ENCODE results near the gene CDCA7. TPM values are rescaled to one million over a fixed set of nuclear protein-coding genes. Genes with fewer than 3 reads are reported as not detected.

The CDCA7 gene
- total RNA-seq, 1 experiment from 2014 or later: 50.3 TPM

GRCh38 chr2:173417802-173418201, 63.1 kb downstream of the CDCA7 start:
- H3K9me3 ChIP-seq (ENCODE audit: control insufficient read depth, low read depth, low read length): no peaks in the 10 kb centered on the region
- H2AFZ ChIP-seq (ENCODE audit: low read length): no peak overlapping the region
- H2AK5ac ChIP-seq (ENCODE audit: insufficient read length, low read length): no peak overlapping the region
- no peak overlapping the region for H2BK12ac ChIP-seq (ENCODE audit: insufficient read length, low read depth, low read length)
- H3K79me1 ChIP-seq (ENCODE audit: insufficient read depth, low read depth, low read length, poor library complexity, severe bottlenecking): no peaks in the 10 kb centered on the region
- H3K4me2 ChIP-seq (ENCODE audit: insufficient read depth, insufficient read length, low read length): no peak overlapping the region
- no peak overlapping the region for H3K4ac ChIP-seq (ENCODE audit: low read depth, low read length)
- H3K27me3 ChIP-seq (ENCODE audit: insufficient read depth, low read length): no peaks in the 10 kb centered on the region
- Mint-ChIP-seq H3K4me1 (peaks cover 11 to 19% of the 10 kb centered on the region in 2 experiments), H3K4me3 (no peak overlapping the region), H3K36me3 (ENCODE audit: insufficient read depth in 1 of 3, low read depth in 3 of 3) (no peaks in the 10 kb centered on the region; a peak in 1 of 7 replicates), H3K27ac (no peak overlapping the region), H3K27me3 (ENCODE audit: low read depth) (no peaks in the 10 kb centered on the region; the same call in none of the 2 replicates), H3K9me3 (no peaks in the 10 kb centered on the region; a peak in 1 of 5 replicates)
- no peaks in the 10 kb centered on the region for H3K4me1 ChIP-seq (ENCODE audit: insufficient read depth, low read length)
- H4K8ac ChIP-seq (replicated peaks; ENCODE audit: insufficient read length, low read depth, low read length): no peak overlapping the region
- H3K79me2 ChIP-seq (ENCODE audit: insufficient read depth, low read length): no peaks in the 10 kb centered on the region
- H3K56ac ChIP-seq (ENCODE audit: insufficient read length, low read depth, low read length): no peak overlapping the region
- H2BK120ac ChIP-seq (ENCODE audit: low read depth, low read length, poor library complexity, severe bottlenecking): no peak overlapping the region
- no peak overlapping the region for H3K18ac ChIP-seq (ENCODE audit: insufficient read length, low read depth, low read length)
- H2BK15ac ChIP-seq (ENCODE audit: low read depth, low read length): no peak overlapping the region
- H2BK20ac ChIP-seq (ENCODE audit: low read depth, low read length, poor library complexity, severe bottlenecking): no peak overlapping the region
- no peak overlapping the region for H3K23ac ChIP-seq (ENCODE audit: insufficient read length, low read depth, low read length)
- H2BK5ac ChIP-seq (ENCODE audit: insufficient read length, low read length): no peak overlapping the region
- H4K20me1 ChIP-seq (ENCODE audit: control insufficient read depth, insufficient read depth, insufficient read length): no peaks in the 10 kb centered on the region
- H4K5ac ChIP-seq (ENCODE audit: insufficient read length, low read depth, low read length): no peak overlapping the region
- H3K9ac ChIP-seq (ENCODE audit: extremely low read depth, insufficient read length, low read length): no peak overlapping the region
- H3K14ac ChIP-seq (ENCODE audit: insufficient read depth, low read length): no peak overlapping the region
- H3T11ph ChIP-seq (ENCODE audit: low read length): no peak overlapping the region
- no peak for TF ChIP-seq CTCF (conservative IDR thresholded peaks at IDR 0.05)
- H3K27ac ChIP-seq (ENCODE audit: insufficient read length, low read depth, low read length): no peak overlapping the region
- DNase-seq: no peak
- H4K91ac ChIP-seq (ENCODE audit: insufficient read length, low read depth, low read length): no peak overlapping the region
- no peaks in the 10 kb centered on the region for H3K23me2 ChIP-seq (ENCODE audit: insufficient read length, low read depth, low read length, poor library complexity, severe bottlenecking)

Measured in H9 (cell line).